Colon (tissue), 2 donors: Measurements from ENCODE around the gene DNAL1.
A peak's percentile ranks its signal among the peaks of the same experiment; 100 is the strongest.

Source experiments
- FAIRE-seq: peaks from 2 replicates; lab custom pipeline; 2012; peaks lifted over from hg19 to GRCh38; lab: Jason Lieb, UNC
- donor health status: control.
- donor health status: control.

DNAL1 gene

DNA sequence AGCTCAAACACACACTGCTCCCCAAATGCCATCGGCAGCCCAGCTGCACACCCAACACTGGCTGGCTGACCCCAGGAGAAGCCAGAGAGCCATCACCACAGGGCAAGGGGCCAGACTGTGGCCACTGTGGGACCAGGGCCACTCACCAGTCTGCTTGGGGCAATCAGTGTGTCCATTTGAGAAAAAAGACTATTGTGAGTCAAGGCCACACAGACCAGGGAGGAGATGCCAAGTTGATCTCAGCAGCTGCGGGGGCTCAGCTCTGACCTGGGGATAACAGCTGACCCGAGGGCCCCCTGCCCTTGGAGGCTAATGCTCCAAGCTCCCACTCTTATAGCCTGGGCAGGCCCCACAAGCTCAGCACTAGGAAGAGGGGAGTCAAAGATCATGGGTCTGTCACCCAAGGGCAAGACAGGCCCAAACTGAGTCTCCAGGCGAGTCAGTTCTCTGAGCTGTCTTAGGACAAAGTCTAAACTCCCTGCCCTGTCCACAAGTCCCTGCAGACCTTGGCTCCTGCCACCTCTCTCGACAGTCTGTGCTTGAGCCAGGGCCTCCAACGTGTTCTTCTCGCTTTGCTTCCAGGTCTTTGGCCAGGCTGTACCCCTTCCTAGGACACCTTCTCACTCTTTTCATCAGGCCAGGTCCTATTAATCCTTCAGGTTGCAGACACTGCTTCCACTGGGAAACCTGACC, 99.5 kb downstream of the DNAL1 start:
- no peak for FAIRE-seq

GRCh38 chr14:73744874-73745529, 100.2 kb downstream of the DNAL1 start:
- FAIRE-seq, result no peak

DNA sequence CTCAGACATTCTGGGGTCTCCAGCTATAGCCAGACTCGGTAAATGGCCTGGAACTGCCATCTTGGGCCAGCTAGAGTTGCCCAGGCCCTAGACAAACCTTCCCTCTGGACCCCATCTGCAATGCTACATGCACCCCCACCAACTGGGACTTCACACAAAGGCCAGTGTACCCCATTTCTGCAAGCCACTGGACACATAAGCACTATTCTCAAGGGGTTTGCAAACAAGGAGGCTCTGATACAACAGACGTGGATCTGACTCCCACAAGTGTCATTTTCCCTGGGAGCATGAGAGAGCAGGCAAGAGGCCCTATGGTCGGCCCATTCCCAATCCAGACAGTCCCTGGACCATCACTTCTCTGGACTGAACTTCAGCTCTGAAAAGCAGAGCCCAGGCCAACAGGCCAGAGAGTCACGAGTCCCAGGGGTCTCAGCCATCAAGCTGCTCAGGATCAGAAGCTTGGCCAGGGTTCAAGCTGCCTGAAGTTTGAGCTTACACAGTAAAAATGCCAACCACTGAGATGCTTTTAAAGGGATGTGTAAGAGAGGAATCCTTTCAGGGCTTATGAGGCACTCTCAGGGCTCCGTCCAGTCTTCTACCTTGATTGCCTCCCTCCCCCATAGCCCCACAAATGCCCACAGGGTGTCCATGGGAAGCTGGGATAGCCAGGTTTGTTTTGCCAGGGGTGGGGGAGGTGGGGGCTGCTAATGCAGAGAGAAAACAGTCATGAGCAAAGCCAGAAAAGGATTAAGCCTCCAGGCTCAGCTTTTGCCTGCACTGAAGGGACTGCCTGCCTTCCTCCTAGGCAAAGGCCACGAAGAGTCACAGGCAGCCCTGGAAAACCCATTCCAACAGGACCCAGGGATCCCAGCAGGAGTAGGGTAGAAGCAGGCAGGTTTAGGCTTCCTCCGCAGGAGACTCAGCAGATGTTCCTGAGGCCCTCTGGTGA, 101.1 kb downstream of the DNAL1 start:
- FAIRE-seq, result no peak

GRCh38 chr14:73746520-73747378, 102.0 kb downstream of the DNAL1 start:
- FAIRE-seq, result no peak

DNA sequence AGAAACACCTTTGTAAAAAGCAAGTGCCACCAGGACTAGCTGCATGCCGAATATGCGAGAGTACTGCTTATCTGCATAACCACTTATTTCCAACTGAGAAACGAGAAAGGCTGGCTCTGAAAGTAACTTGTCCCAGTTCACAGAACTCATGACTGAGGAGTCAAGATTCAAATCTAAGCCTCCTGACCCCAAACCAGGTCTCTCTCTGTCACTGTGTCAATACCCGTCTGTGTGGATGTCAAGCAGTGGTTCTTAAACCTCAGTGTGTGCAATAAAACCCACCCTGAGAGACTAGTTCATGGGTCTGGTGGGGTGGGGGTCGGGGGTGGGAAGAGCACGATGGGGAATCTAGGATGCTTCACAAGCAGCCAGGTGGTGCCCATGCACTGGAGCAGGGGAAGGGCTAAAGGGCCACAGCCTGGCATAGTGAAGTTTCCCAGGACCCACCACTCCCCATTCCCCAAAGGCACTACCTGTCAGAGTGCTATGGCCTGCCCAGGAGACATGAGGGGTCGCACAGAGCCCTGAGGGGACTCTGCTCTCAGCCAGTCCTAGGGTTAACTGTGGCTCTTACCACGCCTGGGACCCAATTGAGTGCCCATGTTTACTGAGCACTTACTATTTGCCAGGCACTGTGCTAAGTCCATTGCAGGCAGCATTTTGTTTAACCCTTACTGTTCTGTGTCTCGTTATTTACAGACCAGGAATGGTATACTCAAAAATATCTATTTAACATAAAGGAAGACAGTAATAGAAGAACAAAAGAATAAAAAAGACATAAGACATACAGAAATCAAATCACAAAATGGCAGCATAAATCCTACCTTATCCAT, 102.8 kb downstream of the DNAL1 start:
- no peak for FAIRE-seq

- FAIRE-seq, result peak; percentile 69
These were observed 104.1 kb downstream of the DNAL1 start for GRCh38 chr14:73748858-73749357.

GRCh38 chr14:73749706-73750530, 105.1 kb downstream of the DNAL1 start:
- FAIRE-seq, result no peak

- no peak for FAIRE-seq
These were observed 105.7 kb downstream of the DNAL1 start for GRCh38 chr14:73750531-73750901.

- FAIRE-seq, result no peak
These were observed 106.4 kb downstream of the DNAL1 start for GRCh38 chr14:73751157-73751691.

DNA sequence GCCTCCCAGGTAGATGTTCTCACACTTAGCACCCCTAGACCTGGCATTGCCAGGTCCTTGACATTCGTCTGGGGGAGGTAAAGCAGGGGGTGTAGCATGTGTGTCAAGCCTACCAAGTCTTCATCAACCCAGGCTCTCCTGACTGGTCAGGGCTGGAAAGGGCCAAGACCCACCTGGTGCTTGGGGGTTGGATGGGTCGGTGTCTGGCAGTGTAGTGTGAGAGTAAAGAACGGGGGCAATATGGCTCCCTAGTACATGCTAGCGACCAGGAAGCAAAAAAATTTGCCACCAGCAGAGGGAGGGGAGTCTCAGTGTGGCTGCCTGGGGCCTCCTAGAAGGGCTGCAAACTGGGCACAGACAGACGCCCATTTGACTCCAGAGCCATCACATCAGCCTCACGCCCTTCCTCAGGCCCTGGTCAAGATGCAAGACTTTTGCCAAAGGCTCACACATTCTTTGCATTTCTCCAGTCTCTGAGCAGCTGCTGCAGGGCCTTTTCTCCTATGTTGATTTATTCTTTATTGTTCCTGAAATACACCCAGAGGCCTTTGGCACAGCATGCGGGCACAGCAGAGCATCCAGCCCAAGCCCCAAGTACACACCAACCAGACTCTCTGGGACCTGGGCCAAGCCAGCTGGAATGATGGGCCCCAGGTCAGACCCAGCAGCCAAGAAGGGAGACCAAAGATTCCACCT, 107.7 kb downstream of the DNAL1 start:
- FAIRE-seq, result no peak
